Epidermal melanocyte (primary cell): ENCODE results near the gene TTPAL.

Source experiments
- DNase-seq: peaks from one replicate; pipeline ENCODE4 v3.0.0; 2011; ENCODE audit warnings: low spot score; ENCODE audit not compliant: insufficient read length

TTPAL gene

DNA sequence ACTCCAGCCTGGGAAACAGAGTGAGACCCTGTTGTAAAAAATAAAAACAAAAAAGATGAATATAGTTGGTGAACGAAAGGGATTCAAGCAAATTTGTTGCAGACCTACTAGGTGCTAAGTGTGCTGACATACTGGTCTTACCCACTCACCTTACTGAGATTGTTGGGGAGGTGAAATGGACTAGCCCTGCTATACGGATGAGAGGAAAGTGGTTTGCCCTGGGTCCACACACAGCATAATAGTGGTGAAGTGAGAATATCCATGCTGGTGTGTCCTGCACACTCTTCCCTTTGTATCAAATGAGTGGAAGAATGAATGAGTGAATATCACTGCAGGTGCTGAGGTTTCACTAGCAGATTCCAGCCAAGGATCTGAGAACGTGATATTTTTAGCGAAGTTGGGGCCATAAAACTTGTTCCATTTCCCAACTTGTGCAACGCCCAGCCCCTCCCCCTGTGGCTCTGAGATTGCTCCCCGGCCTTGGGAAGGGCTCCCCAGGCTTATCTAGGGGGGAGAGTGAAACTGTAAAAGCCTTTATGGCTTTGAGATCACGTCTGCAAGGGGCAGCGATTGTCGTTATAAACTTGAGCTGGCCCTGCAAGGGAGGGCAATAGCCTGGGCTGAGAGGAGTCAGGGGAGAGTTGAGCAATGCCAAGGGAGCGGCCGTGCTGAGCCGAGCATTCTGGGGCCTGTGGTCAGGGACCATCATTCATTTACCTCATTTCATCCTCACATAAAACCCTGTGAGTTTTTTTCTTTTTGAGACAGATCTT is 33.2 kb upstream of the TTPAL start:
- no peak for DNase-seq

DNA sequence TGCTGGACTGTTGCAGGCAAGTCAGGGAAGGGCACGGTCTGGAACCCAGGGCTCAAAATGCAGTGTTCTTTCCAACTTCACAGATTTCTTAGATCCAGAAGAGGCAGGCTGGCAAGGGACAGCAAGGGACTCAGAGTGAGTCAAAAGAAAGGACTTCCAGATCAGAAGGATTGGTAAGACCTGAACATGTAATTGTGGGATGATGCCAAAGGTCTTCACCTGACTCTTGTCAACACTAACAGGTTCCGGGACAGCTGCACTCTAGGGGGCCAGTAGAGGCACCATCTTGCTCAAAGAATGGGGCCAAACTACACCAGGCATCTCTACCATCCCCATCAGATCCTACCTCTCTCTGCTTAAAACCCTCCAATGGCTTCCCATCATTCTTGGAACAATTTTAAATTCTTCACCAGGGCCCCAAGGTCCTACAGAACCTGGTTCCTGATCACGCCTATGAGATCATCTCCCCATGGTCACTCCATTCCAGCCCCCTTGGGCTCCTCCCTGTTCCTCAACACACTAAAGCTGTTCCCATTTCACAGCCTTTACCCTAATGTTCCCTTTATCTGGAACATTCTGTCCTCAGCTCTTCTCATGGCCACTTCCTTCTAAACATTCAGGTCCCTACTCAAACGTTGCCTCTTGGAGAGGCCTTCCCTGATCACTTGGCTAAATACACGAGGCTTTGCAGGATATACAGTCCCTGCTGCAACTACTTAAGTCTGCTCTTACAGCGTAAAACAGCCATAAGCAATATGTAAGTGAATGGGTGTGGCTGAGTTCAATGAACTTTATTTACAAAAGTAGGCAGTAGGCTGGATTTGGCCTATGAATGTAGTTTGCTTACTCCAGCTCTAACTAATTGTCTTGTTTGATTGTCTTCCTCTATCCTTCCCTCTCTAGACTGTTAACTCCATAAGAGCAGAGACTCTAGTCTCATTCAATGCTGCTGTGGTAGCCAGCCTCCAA is 29.6 kb upstream of the TTPAL start:
- DNase-seq, result no peak

- no peak for DNase-seq
These were observed 27.8 kb upstream of the TTPAL start for GRCh38 chr20:44447827-44448419.

- no peak for DNase-seq
These were observed 26.7 kb upstream of the TTPAL start for GRCh38 chr20:44448753-44449546.

DNA sequence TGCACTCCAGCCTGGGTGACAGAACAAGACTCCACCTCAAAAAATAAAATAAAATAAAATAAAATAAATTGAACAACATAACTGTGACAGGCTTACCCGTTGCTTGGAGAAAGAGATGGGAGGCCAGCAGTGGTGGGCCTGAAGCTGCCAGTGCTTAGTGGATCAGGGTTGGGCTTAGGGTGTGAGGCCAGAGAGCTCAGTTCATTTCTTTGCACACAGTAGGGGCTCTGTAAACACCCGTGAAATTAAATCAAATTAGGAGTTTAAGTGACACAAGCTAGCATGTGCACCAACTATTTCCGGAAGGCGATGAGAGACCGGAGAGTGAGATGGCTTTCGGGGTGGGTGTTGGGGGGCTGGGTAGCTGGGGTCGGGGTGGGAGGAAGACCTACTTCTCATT is 25.8 kb upstream of the TTPAL start:
- no peak for DNase-seq

GRCh38 chr20:44450281-44450889 is 25.3 kb upstream of the TTPAL start:
- DNase-seq, result no peak

DNA sequence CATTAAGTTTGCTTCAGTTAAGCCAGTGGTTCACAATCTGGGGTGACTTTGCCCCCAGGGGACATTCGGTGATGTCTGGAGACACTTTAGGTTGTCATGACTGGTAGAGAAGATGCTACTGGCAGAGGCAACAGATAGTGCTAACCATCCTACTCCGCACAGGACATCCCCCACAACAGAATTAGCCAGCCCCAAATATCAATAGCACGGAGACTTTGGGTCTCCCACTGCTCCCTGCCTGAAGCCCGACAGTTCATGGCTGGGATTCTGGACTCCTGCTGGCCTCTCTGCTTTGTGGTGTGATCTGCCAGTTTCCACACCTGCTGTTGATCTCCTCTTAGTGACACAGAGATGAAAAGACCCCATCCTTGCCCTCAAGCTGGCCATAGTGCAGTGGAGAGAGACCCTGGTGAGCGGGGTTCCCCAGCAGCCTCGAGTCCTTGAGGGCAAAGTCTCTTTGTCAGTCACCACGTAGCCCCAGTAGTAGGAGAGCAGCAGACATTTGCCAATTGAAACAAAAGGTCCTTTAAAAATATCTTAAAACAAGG is 24.7 kb upstream of the TTPAL start:
- DNase-seq, result no peak

- no peak for DNase-seq
These were observed 21.2 kb upstream of the TTPAL start for GRCh38 chr20:44454306-44454963.

DNA sequence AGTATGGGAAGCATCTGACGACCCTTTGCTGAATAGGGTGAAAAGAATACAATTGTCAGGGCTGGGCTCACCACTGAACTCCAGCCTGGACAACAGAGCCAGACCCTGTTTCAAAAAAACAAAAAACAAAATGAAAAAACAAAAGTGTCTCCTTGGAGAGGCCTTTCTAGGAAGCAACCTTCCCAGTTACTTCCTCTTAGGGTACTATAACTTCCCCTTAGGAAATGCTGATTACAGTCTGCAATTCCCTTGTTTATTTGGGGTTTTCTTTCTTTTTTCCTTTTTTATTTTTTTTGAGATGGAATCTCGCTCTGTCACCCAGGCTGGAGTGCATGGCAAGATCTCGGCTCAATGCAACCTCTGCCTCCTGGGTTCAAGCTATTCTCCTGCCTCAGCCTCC is 20.5 kb upstream of the TTPAL start:
- DNase-seq, result no peak

DNA sequence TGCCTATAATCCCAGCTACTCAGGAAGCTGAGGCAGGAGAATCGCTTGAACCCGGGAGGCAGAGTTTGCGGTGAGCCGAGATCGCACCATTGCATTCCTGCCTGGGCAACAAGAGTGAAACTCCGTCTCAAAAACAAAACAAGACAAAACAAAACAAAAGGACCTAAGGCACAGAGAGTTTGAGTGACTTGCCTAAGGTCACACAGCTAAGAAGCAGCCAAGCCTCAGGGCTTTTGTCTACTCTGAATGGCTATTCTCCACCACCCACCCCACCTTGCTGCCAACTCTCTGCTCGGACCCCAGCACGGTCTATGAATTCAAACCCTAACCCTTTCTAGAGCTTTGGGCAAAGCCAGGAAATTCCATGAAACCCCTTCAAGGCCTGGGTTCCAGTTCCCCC is 19.1 kb upstream of the TTPAL start:
- DNase-seq, result no peak

DNA sequence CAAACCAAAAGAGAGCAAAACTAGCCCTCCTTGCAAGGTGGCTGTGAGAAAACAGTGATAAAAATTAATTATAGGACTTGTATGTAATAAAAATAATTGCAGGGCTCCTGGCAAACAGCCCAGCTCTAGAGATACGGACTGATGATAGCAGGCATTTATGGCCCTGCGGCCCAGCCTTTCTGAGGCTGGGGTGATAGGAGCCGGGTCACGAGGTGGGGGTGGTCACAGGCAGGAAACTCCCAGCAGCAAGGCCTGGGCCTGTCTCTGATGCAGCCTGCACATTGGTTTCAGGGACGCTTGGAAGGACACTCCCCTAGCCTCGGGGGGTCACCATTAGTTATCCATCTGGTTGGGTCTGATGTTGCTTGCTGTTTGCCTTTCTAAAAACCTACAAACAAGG is 18.7 kb upstream of the TTPAL start:
- no peak for DNase-seq

DNA sequence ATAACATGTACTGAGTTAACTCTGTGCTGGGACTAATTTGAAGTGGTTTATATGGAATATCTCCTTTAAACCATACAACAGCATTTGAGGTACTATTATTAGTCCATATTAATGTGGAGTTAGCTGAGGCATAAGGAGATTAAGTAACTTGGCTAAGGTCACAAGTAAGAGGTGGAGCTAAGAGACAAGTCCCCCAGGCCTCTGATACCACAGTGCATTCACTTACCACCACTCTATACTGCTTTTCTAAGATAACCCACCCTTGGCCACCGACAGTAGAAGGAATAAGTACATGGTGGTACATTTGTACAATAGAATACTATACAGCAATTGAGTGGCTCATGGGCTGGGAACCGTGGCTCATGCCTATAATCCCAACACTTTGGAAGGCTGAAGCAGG is 16.4 kb upstream of the TTPAL start:
- no peak for DNase-seq

GRCh38 chr20:44460795-44461141 is 14.9 kb upstream of the TTPAL start:
- DNase-seq, result no peak

GRCh38 chr20:44461142-44461802 is 14.4 kb upstream of the TTPAL start:
- DNase-seq, result no peak

DNA sequence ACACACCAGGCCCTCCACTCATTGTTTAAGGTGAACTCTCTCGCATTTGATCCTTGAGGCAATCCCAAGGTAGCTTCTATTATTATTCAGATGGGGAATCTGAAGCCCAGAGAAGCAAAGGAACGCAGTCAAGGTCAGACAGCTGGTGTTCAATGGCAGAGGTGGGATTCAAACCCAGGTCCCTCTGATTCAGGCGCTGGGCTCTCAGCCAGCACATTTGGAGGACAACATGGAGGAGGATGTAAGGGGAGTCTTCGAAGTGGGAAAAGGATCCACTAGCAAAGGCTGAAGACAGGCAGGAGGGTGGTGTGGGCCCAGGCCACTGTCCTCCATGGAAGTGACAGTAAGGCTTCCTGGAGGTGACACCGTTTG is 13.9 kb upstream of the TTPAL start:
- no peak for DNase-seq

GRCh38 chr20:44463466-44463865 is 12.2 kb upstream of the TTPAL start:
- no peak for DNase-seq

DNA sequence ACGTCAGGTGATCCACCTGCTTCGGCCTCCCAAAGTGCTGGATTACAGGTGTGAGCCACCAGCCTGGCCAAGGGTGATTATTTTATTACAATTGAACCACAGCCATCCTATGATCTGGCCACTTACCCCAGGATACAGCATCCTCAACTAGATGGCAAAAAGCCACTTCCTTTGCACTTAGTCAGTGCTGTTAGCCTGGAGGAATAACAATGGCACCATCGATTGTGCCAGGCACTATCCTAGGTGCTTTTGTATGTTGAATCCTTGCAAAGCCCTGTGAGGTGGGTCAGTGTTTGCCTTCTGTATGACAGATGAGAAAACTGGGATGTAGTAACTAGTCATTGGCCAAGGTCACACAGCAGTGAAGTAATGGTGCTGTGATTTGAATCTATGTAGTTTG is 11.2 kb upstream of the TTPAL start:
- no peak for DNase-seq

DNA sequence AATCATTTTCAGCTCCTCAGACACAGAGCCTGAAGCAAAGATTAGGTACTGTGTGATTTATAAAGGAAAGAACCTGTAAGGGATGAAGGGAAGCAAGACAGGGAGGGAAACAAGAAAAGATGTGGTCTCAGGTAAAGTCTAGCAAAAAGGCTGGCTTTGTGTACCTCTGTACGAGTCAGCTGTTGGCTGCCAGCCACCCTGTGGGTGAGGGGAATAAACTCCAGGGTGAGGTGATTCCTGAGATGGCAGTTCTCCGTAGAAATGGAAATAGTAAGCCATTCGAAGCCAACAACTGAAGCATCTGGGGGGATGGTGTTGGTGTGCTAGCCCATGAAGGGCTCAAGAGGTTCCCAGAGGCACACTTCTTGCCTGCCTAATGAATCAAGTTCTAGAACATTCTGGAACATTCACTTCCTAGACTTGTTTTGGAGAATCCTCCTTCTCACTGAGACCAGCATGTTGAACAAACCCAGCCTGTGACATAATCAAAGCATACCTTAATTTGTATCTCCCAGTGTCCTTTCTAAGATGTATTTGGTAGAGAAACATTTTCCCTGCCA is 10.6 kb upstream of the TTPAL start:
- DNase-seq, result no peak

- DNase-seq, result no peak
These were observed 8.3 kb upstream of the TTPAL start for GRCh38 chr20:44467289-44467883.
